DLD1 (cell line): Measurements from ENCODE around the gene VIM.

Source experiments
- in situ Hi-C: cut with HindIII; loops from 2 replicates; pipeline ENCODE4 v1.10.0; 2017; ENCODE audit warnings: low sequenced_read_pairs

The VIM gene

DNA sequence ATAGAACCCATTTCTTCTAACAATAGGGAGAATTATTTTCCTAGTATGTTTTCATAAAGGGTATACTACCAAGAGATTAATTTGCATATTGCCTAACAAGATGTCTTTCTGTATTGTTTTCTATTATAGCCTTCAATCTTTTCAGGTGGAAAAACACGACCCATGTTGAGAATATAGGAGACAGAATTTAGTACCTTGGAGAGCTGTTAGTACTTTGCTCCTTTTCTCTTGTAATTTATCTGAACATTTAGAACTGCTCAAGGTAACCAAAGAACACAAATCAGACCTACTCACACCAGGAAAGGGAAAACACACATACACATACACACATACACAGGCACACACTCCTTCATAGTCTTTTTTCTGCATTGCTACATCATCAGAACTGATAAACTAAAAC is 18.7 kb upstream of the VIM start:
- in situ Hi-C loops = no loop called here

DNA sequence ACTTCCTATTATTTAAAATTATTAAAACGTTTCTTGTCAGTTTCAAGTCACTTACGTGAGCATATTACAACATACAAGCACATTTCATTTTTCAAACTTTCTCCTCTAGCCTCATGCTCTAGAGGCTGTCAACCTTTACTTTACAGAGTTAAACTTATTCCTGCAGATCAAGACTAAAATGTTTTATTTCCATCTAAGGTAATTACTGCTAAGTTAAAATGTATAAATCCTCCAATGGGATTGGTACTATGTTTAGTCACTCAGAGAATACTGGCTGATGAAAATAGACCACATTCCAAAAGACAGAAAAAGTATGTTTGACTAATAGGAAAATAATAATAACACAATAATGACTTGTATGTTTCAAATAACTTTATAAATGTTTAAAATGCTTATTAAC is 18.2 kb upstream of the VIM start:
- in situ Hi-C loops = no loop called here

DNA sequence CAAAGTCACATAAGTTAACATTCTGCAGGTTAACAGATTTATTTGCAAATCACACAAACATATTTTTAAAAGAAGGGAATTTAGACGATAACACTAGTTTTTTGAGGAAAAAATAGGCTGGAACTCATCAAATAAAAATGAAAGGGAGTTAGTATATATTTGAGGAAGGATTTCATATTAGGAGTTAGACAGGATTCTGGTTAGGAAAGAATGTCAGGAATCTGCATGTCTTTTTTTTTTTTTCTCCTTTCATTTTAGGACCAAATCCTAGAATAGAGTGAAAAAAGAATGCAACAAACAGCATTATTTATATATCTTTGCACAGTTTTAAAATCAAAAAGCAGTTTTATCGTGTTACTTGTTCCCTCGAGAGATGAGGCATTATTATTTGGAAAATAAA is 17.7 kb upstream of the VIM start:
- in situ Hi-C loops = no loop called here

DNA sequence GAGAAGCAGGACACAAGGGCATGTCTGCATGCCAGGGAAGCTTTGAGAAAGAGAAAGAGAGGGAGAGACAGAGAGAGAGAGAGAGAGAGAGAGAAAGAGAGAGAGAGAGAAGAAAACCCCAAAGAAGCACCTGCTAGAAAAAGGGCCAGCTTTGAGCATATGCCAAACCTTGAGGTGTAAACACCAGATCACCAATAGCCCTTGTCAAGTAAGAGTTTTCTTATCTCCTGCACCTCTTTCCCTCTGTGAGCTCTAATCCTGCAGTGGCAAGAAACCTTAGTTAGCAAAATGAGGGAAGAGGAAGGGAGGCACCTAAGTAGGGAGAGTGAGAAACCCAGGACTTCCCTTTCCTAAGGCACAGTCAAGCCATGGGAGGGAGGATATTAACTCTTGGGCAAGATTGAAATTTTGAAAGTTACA is 15.2 kb upstream of the VIM start:
- in situ Hi-C loops = no loop called here

DNA sequence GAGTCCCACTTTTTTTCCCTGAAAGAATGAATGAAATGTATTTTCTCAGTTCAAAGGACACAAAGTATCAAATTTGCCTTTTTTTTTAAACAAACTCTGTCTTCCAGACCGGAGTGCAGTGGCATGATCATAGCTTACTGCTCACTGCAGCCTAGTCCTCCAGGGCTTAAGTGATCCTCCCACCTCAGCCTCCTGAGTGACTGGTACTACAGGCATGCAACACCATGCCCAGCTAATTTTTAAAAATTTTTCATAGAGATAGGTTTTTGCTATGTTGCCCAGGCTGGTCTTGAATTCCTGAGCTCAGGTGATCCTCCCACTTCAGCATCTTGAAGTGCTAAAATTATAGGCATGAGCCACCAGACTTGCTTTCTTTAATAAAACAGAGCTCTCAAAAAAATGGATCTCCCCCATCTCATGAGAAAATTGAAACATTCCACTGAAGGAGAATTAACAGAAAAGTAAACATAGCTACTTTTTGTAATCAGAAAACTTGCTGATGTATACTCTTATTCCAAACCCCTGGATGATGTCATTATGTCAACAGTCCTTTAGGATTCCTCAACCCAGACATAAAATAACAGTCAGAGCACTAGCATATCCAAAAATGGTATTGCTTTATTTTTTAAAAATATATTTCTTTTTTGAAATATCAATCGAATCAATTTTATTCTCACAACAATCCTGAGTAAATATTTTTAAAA is 14.2 kb upstream of the VIM start:
- in situ Hi-C loops = no loop called here

DNA sequence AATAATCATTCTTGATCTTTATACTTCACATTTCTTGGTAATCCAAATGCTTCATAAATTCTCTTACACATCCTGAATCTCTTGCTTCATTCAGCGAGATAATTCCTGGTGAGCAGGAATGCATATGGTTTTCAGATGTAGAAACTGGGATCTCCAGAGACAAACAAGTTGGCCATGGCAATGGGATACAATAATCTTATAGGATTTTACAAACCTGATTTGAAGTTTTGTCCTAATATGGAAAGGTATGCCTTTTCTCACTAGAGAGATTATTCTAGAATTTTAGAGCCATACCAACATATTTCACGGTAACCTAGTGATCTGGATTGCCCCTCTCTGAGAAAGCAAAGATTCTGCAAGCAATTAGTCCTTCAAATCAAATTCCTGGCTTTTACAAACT is 13.5 kb upstream of the VIM start:
- in situ Hi-C loops = no loop called here

DNA sequence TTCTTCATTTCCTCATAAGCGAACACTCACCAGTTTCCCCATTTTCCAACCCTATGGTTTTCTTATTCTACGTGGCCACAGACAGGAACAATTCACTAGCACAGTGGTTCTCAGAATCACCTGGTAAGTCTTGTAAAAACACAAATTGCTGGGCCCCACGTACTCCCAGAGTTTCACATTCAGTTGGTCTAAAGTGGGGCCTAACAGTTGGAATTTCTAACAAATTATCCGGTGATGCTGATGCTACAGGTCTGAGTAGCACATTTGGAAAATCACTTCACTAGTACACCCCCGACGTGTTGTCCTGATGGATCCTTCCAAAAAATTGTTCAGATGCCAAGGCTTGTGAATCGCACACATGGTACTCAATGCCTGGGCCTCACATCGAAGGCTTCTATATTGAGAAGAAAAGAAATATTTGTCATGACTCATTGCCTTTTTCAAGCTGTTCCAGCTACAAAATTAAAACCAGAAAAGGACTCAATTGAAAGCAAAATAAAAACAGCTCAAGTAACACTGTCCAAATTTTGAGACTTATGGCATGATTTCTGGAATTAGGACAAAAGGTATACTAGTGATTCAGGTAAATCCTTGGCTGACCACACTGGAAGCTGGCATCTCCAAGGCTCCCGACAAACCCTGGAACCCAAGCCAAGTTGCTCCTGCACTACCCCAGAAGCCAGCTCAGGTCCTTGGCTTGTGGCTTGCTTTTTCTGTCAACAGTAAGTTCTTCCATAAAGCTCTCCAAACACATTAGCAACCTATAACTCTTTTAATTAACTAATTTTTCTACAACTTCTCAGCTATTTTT is 12.9 kb upstream of the VIM start:
- in situ Hi-C loops = no loop called here

DNA sequence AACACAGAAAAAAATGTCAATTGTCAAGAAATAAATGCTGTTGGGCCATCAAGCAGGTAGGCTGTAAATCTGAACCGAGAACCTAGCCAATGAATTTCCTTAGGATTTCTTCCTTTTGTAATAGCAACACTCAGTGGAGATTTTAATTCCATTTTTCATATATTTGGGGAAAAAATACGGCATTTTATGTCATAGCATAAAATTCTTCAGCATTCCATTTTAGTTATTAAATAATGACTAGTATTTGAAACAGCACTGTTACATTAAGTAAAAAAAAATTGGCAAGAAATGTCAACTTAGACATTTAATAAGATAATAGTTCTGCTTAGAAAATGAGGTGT is 12.3 kb upstream of the VIM start:
- in situ Hi-C loops = no loop called here

DNA sequence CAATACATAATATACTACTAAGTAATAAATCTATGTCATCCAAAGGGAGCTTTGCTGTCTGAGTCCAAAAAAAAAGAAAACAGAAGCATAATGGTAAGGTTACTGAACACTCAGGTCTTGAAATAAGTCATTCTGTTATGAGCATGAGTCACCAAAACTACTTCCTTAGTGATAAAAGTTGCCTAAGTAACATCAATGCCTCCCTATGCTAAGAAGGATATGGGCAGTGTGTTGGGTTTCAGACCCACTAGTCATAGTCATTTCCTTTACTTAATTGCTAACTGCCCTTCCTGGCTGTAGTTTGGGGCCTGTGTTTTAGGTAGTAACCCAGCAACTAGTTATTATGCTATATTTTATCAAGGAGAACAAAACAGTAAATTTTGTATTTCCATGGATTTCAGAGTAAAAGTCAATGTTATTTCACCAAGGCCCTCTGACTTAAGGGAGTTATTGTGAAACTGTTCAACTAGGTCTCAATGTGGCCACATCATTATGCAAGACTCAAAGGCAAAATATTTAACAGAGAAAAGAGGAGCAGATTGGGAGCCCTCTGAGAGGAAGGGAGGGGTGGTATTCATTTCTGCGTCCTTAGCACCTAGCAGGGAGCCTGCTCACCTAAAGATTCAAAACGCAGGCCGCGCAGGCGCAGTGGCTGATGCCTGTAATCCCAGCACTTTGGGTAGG is 11.7 kb upstream of the VIM start:
- in situ Hi-C loops = no loop called here

DNA sequence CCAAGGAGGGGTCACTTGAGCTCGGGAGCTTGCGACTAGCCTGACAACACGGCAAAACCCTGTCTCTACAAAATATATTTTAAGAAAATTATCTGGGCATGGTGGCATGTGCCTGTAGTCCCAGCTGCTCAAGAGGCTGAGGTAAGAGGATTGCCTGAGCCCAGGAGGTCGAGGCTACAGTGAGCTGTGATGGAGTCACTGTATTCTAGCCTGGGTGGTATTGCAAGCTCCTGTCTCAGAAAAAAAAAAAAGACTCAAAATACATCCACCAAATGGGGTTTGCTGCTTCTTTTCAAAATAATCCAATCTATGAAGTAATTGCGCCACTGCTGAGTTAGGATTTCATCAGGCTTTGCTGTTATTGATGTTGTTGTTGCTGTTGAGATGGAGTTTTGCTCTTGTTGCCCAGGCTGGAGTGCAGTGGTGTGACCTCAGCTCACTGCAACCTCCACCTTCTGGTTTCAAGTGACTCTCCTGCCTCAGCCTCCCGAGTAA is 11.1 kb upstream of the VIM start:
- in situ Hi-C loops = no loop called here

DNA sequence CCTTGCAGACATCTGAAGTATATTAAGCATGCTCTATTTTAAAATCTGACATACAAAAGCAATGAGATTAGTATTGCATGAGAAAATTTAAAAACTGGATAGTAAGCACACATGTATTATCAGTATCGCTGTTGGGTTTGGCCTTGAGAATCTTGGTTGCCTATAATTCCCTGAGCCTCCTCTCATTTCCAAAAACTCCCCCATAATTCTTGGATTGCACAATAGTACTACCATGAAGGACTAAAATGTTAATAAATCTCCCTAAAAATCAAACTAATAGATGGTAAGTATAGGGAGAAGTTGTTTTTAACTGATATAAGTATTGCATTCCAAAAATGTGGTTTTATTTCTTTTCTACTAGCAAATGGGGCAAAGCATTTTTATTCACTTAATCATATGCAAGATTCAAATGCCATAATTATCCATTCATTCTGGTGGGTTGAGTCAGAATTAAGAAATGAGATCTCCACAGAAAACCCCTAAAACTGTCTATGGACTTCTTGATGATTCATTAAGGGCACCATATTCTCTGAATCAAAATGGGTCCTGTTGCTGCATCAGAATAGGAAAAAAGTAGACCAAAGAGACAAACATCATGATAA is 10.3 kb upstream of the VIM start:
- in situ Hi-C loops = no loop called here

DNA sequence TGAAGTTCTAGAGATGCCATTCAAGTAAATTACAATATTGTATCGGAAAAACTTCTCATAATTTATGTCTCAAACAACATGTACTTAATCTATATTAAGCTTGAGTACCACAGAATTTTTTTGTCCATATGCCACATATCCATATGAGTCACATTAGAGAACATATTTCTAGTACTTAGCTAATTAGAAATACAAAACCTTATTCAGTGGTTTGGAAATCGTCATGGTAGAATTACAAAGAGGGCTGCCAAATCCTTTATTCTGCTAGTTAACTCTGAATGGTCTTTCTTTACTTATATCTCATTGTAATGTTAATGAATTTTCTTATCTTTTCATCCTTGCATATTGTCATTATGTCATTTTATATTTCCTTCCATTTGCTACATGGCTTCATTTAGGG is 9.0 kb upstream of the VIM start:
- in situ Hi-C loops = no loop called here

DNA sequence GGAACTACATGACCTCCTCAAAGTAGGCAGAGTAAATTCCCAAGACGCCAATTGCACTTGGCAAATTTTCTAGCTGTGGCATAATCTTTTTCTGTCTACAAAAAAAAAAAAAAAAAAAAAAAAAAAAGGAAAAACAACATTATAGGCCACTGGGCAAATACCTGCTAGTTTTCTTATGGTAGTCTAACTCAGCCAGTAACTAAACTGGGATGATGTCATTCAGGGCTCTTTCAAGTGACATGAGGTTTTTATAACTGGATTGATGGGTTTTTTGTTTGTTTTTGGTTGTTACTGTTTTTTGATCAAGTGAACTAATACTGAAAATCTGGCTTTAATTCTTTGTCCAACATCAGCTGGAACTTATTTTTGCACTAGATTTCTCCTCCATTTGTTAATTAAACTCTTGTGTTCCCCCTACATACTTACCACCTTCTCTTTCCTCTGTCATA is 7.4 kb upstream of the VIM start:
- in situ Hi-C loops = no loop called here

DNA sequence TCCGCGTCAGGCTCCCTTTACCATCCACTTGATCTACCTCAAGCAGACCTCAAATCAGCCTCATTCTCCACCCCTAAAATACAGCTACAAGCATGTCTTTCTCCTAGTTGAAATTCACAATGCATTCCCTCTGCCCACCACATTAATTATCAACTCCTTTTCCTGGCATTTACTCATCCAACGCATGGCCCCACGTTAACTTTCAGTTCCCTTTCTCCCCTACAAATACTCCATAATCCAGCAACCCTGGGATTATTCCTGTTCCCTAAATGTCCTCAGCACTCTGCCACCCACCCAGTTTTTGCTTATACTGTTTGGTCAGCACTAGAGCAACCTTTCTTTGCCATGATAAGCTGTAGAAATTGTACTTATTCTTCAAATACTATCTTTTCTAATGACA is 5.7 kb upstream of the VIM start:
- in situ Hi-C loops = no loop called here

DNA sequence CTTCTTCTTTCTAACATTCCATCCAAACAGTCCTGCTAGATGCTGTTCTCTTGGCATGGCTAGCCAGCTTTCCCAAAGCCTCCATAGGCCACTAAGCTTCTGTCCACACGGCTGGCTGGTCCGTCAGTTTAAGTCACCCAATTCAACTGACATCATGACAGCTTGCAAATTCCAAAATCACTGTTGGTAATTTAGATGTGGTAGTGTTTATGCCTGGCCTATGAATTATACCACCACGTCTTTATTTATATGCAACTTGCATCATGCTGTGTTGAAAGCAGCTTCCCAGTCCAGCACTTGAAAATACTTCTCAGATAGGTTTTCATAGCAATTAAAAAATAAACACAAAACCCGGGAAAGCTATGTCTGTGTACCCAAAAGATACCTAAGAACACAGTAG is 2.2 kb upstream of the VIM start:
- in situ Hi-C loops = no loop called here

DNA sequence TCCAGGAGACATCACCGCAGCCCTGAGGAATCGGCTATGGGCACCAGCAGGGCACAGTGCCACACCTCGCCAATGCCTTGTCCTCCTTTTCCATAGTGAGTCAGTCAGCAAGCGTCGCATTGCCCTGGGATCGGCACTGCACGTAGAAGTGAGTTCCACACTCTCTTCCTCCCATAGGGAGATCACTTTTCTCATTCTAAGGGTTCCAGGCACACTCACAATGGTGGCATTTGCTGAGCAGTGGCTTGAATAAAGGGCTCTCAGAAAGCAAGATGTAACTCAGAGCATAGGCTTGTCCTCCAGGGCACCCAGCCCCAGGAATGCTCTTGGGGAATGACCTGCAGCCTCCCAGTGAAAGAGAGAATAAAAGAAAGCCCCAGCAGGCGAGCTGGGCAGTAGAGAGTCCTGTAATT is 1.1 kb upstream of the VIM start:
- in situ Hi-C loops = no loop called here

DNA sequence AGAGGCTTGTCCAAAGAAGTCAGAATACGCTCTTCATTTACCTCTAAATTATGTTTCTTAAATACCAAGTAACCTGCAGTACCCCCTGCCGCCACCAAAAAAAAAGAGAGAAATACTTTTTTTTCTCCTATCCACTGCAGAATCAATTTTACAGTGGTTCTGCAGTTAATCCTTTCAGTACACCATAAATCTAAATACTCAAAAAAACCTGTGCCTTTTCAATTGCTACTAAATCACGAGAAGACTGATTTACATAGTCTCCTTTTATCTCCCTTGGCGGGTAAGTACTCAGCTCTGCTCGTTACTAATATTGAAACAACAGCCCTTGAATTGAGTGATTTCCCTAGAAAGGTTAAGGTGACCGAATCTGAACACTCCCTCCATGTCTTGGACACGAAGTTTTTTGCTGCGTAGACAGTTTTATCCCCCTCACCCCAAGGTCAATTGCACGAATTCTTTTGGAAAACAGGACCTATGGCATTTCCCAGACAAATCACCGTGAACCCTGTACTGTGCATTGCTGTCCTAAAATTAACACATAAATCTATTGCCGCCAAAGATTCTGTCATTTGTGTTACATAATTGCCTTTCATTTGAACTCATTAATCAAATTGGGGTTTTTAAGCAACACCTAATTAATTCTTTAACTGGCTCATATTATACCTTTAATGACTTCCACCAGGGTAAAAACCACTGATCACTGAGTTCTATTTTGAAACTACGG is 512 bp upstream of the VIM start:
- in situ Hi-C loops = no loop called here

DNA sequence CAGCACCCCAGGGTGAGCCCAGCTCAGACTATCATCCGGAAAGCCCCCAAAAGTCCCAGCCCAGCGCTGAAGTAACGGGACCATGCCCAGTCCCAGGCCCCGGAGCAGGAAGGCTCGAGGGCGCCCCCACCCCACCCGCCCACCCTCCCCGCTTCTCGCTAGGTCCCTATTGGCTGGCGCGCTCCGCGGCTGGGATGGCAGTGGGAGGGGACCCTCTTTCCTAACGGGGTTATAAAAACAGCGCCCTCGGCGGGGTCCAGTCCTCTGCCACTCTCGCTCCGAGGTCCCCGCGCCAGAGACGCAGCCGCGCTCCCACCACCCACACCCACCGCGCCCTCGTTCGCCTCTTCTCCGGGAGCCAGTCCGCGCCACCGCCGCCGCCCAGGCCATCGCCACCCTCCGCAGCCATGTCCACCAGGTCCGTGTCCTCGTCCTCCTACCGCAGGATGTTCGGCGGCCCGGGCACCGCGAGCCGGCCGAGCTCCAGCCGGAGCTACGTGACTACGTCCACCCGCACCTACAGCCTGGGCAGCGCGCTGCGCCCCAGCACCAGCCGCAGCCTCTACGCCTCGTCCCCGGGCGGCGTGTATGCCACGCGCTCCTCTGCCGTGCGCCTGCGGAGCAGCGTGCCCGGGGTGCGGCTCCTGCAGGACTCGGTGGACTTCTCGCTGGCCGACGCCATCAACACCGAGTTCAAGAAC is 1.1 kb downstream of the VIM start:
- in situ Hi-C loops = no loop called here

DNA sequence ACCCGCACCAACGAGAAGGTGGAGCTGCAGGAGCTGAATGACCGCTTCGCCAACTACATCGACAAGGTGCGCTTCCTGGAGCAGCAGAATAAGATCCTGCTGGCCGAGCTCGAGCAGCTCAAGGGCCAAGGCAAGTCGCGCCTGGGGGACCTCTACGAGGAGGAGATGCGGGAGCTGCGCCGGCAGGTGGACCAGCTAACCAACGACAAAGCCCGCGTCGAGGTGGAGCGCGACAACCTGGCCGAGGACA is 1.6 kb downstream of the VIM start:
- in situ Hi-C loops = no loop called here

DNA sequence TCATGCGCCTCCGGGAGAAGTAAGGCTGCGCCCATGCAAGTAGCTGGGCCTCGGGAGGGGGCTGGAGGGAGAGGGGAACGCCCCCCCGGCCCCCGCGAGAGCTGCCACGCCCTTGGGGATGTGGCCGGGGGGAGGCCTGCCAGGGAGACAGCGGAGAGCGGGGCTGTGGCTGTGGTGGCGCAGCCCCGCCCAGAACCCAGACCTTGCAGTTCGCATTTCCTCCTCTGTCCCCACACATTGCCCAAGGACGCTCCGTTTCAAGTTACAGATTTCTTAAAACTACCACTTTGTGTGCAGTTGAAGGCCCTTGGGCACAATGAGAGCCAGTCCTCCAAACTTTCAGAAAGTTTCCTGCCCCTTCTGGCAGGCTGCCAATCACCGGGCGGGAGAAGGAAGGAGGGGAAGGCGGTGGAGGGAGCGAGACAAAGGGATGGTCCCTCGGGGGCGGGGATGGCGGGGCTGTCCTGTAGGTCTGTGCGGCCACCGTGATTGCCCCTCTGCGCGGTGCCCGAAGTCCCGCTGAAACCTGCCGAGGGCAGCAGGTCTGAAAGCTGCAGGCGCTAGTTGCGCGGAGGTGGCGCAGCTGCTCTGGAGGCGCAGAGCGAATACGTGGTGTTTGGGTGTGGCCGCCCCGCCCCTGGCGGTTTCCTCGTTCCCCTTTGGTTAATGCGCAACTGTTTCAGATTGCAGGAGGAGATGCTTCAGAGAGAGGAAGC is 2.1 kb downstream of the VIM start:
- in situ Hi-C loops = no loop called here
